GM23248 (cell line): ENCODE results near the gene L1CAM.

Source experiments
- EZH2 ChIP-seq: fragments of 200-600 bp; sonication (generic); IDR thresholded peaks from 2 replicates; pipeline ENCODE4 v1.6.1; 2018; ENCODE audit warnings: antibody characterized with exemption, mild to moderate bottlenecking; ENCODE audit not compliant: insufficient read depth, poor library complexity, severe bottlenecking
- EZH2phosphoT487 ChIP-seq: fragments of 200-600 bp; sonication (generic); IDR thresholded peaks from 2 replicates; pipeline ENCODE4 v1.6.1; 2018; ENCODE audit warnings: antibody characterized with exemption, moderate library complexity, mild to moderate bottlenecking, low read depth; ENCODE audit not compliant: insufficient read depth

DNA sequence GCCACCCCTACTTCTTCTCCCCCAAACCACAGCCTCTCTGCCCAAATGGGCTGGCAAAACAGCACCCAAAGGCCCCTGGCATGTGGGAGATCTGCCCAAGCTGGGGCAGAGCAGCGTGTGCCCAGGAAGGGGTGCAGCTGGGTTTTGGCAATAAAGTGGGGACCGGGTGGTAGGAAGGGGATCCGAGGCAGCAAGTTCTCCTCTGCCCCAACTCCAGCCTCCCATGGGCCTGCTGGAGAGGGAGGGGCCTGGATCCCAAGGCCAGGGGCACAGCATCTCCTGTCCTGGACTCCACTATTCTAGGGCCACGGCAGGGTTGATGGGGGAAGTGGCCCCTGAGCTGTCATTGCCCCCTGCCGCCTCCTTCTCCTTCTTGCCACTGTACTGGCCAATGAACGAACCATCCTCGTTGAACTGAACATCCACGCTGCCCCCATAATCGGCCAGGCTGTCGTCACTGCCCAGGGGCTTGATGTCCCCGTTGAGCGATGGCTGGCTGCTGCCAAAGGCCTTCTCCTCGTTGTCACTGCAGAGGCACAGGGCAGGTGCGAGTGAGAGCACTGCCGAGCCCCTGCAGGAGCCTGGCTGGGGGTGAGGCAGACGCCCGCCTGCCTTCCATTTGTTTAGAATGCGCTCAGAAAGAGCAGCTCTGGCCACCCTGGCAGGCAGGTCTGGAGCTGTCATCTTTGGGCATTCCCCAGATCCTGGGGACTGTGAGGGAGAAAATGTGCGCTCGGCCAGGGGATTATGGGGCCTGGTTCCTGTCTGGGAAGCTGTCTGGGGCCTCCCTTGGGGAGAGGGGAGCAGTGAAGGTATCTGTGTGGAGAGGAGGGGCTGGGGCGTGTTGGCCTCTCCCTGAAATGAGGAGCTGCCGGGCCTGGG lies 23.4 kb downstream of the L1CAM start:
- TF ChIP-seq EZH2phosphoT487 (no peak), EZH2 (no peak)
